Breast epithelium (tissue), 4 donors: ENCODE results near the gene HDAC4. TPM values are rescaled to one million over a fixed set of nuclear protein-coding genes. Genes with fewer than 3 reads are reported as not detected.

Source experiments
- DNase-seq, 2 donors: peaks; one replicate each; pipeline ENCODE4 v3.0.0-alpha.2; 2019; ENCODE audit warnings: low spot score in 2 of 2
- H3K27ac ChIP-seq, 2 donors: fragments of 200-600 bp; sonication (generic) in 1 of 2; one replicate each; pipeline ENCODE4 v1.5.1; 2016 to 2019; ENCODE audit warnings: mild to moderate bottlenecking in 1 of 2
- H3K27me3 ChIP-seq, 2 donors: fragments of 200-600 bp; sonication (generic) in 1 of 2; one replicate each; pipeline versions ENCODE4 v1.5.1 to v1.6.0; 2017 to 2019; ENCODE audit warnings: control low read depth in 1 of 2, mild to moderate bottlenecking in 1 of 2
- H3K36me3 ChIP-seq: fragments of 200-600 bp; one replicate; pipeline ENCODE4 v1.5.1; 2019
- H3K4me1 ChIP-seq, 2 donors: fragments of 200-600 bp; sonication (generic); one replicate each; pipeline ENCODE4 v1.5.1; 2016 to 2019; ENCODE audit warnings: control low read depth in 1 of 2
- H3K4me3 ChIP-seq, 3 donors: fragments of 200-600 bp; sonication (generic); 1 replicate in 2 of 3; 2 replicates in 1 of 3; pipeline ENCODE4 v1.5.1; 2016 to 2019; ENCODE audit warnings: mild to moderate bottlenecking in 3 of 3, moderate library complexity in 2 of 3
- H3K9me3 ChIP-seq, 2 donors: fragments of 200-600 bp; sonication (generic) in 1 of 2; one replicate each; pipeline ENCODE4 v1.5.1; 2016 to 2019; ENCODE audit warnings: control low read depth in 1 of 2
- CTCF ChIP-seq, 3 donors: fragments of 450-650 bp; IDR thresholded peaks; one replicate each; pipeline ENCODE4 v1.5.1; 2016 to 2017; ENCODE audit warnings: antibody characterized with exemption in 3 of 3, mild to moderate bottlenecking in 3 of 3, moderate library complexity in 3 of 3
- POLR2A ChIP-seq: fragments of 450-650 bp; IDR thresholded peaks from one replicate; pipeline ENCODE4 v1.6.1; 2016; ENCODE audit warnings: antibody characterized with exemption, mild to moderate bottlenecking, moderate library complexity
- POLR2AphosphoS5 ChIP-seq, 3 donors: sonication (generic); formaldehyde crosslinking; IDR thresholded peaks; one replicate each; pipeline ENCODE4 v1.6.1; 2017; ENCODE audit warnings: antibody characterized with exemption in 3 of 3
- intact Hi-C: fragments of 100-400 bp; cut with DNase I; formaldehyde crosslinking; loops from one replicate; pipeline ENCODE4 v1.15.1; 2023; ENCODE audit warnings: low total_unique reads
- total RNA-seq, 3 donors: library from RNA; depleted of rRNA; stranded (reverse); fragments of >200 nt; gene quantifications; one replicate each; pipeline ENCODE4 v1.1.0, GENCODE V29; 2016

The HDAC4 gene
- total RNA-seq, 3 donors from 2014 or later, result 20.3 to 36.0 (median 32.8) TPM

- Histone ChIP-seq H3K9me3 (no peaks in the 10 kb centered on the region), H3K4me3 (no peak overlapping the region), H3K36me3 (no peaks in the 10 kb centered on the region), H3K27me3 (no peaks in the 10 kb centered on the region), H3K4me1 (peaks cover 0 to 11% of the 10 kb centered on the region in 2 donors), H3K27ac (no peak overlapping the region)
- TF ChIP-seq POLR2AphosphoS5 (IDR thresholded peaks at IDR 0.05) (no peak), CTCF (IDR thresholded peaks at IDR 0.05) (no peak), POLR2A (no peak)
- DNase-seq, result no peak
- intact Hi-C loops, result loop anchor here (5.0 kb wide), 1 partner anchor 88 kb away; no protein-coding TSS in a partner anchor
Measured at GRCh38 chr2:239109041-239109927, 291.5 kb downstream of the HDAC4 start.

GRCh38 chr2:239108459-239108858 lies 292.4 kb downstream of the HDAC4 start:
- intact Hi-C loops, result loop anchor here (5.0 kb wide), 1 partner anchor 89 kb away; no protein-coding TSS in a partner anchor
- TF ChIP-seq POLR2A (no peak), POLR2AphosphoS5 (IDR thresholded peaks at IDR 0.05) (no peak), CTCF (IDR thresholded peaks at IDR 0.05) (no peak)

GRCh38 chr2:239107936-239108335 lies 292.9 kb downstream of the HDAC4 start:
- H3K36me3 ChIP-seq, result no peaks in the 10 kb centered on the region
- no peak for DNase-seq
- no peaks in the 10 kb centered on the region for H3K27me3 ChIP-seq
- intact Hi-C loops, result loop anchor here (5.0 kb wide), 1 partner anchor 89 kb away; no protein-coding TSS in a partner anchor
- no peaks in the 10 kb centered on the region for H3K9me3 ChIP-seq
- no peak overlapping the region for H3K4me3 ChIP-seq
- TF ChIP-seq POLR2AphosphoS5 (IDR thresholded peaks at IDR 0.05) (no peak), POLR2A (no peak), CTCF (IDR thresholded peaks at IDR 0.05) (no peak)
- H3K4me1 ChIP-seq, result no peaks in the 10 kb centered on the region
- H3K27ac ChIP-seq, result no peak overlapping the region

More at GRCh38 chr2:239108459-239108858, 292.4 kb downstream of the HDAC4 start:
- Histone ChIP-seq H3K4me1 (peaks cover 0 to 3% of the 10 kb centered on the region in 2 donors), H3K27ac (no peak overlapping the region), H3K36me3 (no peaks in the 10 kb centered on the region), H3K9me3 (no peaks in the 10 kb centered on the region), H3K4me3 (no peak overlapping the region), H3K27me3 (no peaks in the 10 kb centered on the region)
- DNase-seq, result no peak

- no peak overlapping the region for H3K4me3 ChIP-seq
- no peaks in the 10 kb centered on the region for H3K4me1 ChIP-seq
- H3K27ac ChIP-seq, result no peak overlapping the region
- no peaks in the 10 kb centered on the region for H3K36me3 ChIP-seq
- no peaks in the 10 kb centered on the region for H3K27me3 ChIP-seq
- no peaks in the 10 kb centered on the region for H3K9me3 ChIP-seq
- TF ChIP-seq POLR2AphosphoS5 (IDR thresholded peaks at IDR 0.05) (no peak), POLR2A (no peak), CTCF (IDR thresholded peaks at IDR 0.05) (no peak)
- DNase-seq, result no peak
- intact Hi-C loops, result loop anchor here (5.0 kb wide), 1 partner anchor 90 kb away; no protein-coding TSS in a partner anchor
Measured at GRCh38 chr2:239106966-239107365, 293.9 kb downstream of the HDAC4 start.

- H3K27ac ChIP-seq, result no peak overlapping the region
- TF ChIP-seq CTCF (IDR thresholded peaks at IDR 0.05), result no peak
- no peak for TF ChIP-seq POLR2A
- no peak for TF ChIP-seq POLR2AphosphoS5 (IDR thresholded peaks at IDR 0.05)
Measured at GRCh38 chr2:239106314-239106908, 294.4 kb downstream of the HDAC4 start.

More at GRCh38 chr2:239106314-239106908, 294.4 kb downstream of the HDAC4 start:
- Histone ChIP-seq H3K27me3 (no peaks in the 10 kb centered on the region), H3K36me3 (no peaks in the 10 kb centered on the region), H3K4me1 (no peaks in the 10 kb centered on the region), H3K4me3 (no peak overlapping the region), H3K9me3 (no peaks in the 10 kb centered on the region)
- DNase-seq, result no peak
- intact Hi-C loops, result loop anchor here (5.0 kb wide), 1 partner anchor 91 kb away; no protein-coding TSS in a partner anchor
